DMS114 treated with DMSO at 0.1 percent for 48 hours (cell line): ENCODE measurements around the gene GRAMD1B.
"Not testable (repeated sequence)": the region's sequence is repeated elsewhere in the genome, so short reads cannot be mapped to it uniquely, and the experiment has no call there.

Source experiments
- DNase-seq: peaks from one replicate; lab custom pipeline; 2025; ENCODE audit not compliant: unreplicated experiment; lab: John Stamatoyannopoulos, UW

Gene GRAMD1B

DNA sequence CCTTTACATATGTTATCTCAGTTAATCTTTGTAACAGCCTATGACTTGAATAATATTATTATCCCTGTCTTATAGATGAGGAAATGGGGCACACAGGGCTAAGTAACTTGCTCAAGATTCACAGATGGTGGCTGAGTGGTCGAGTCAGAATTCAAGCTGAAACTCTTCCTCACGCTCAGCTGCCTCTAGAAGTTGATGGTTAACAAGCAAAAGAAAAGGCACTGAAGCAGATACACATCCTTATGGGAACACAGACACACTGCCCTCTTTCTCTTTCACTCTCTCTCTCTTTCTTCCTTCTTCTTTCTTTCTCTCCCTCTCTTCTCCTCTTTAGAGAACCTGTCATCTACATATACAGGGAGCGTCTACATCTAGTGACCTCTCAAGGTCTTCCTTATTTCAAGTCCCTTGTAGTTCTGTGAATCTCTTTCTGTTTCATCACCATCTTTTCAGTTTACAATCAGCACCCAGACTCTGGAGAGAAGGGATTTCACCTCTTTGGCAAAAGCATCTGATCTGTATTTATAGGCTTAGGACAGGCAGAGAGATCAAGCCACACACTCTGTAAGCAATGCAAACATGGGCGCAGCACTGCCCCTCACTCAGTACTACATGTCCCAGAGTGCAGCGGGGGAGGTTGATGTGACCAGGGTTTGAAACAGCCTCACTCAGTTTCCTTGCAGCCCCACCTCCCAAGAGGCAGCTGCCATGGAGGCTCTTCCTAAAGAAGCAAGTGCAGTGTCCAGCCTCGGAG is 75.7 kb downstream of the GRAMD1B start:
- DNase-seq: no peak

GRCh38 chr11:123507043-123507442 is 77.0 kb downstream of the GRAMD1B start:
- DNase-seq: no peak

GRCh38 chr11:123509737-123510578 is 79.9 kb downstream of the GRAMD1B start:
- DNase-seq: no peak

DNA sequence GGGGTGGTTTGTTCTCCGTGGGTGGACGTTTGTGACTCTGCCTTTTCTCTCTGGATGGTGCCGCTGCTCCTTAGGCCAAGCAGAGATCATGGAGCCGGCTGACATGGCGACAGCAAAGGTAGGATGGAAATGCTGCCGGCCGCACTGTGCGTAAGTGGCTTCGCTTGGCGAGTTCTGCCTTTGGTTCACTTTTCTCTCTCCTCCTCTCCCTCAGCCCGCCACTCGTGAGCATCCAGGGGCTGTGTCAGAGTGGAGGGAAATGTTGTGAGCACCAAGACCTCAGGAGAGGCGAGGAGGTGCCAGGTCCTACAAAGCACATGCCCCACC is 80.5 kb downstream of the GRAMD1B start:
- no peak for DNase-seq

DNA sequence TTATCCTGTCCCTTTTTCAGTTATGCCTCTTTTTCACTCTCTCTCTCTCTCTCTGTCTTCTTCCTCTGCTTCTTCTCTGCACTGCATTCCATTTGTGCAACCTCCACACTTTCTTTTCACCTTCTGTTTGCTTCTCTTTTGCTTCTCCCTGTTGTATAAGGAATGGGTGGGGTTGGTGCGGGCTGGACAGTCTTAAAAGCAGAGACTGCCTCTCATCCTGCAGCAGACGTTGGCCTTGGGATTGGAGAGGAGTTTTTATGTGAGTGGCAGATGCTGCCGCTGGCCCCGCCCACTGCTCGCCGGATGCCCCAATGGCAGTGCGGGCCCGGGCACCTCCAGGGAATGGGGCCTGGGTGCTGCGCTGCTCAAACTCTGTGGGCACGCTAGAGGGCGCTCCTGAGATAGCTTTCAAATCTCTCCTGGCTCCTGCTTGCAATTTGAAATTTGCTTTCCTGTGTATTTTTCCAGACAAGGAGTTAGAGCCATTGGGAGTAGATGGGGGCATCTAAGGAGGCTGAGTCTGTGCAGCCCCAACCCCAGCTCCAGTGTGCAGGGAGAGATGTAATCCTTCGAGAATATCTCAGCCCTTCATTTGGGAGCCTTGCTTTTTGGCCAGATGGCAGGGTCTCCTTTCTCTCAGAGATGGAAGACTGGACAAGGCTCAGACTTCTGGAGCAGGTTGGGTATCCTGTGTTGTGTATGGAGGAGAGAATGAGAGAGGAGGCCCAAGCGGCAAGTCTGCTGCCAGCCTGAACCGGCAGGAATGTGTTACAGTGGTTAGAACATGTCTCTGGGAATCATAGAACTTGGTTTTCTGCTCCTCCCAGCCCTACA is 81.2 kb downstream of the GRAMD1B start:
- peak; percentile 65 for DNase-seq

DNA sequence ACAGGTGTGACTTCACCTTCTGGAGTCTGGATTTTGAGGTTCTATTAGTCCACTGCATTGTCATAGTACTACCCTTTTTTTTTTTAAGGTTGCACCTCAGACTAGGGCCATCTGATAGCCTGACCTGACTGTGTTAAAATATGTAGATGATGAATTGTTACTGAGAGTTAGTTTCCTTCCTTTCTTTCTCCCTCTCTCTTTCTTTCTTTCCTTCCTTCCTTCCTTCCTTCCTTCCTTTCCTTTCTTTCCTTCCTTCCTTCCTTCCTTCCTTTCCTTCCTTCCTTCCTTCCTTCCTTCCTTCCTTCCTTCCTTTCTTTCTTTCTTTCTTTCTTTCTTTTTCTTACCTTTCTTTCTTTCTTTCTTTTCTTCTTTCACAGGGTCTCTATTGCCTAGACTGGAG is 83.2 kb downstream of the GRAMD1B start:
- not testable (repeated sequence) for DNase-seq

GRCh38 chr11:123516238-123516637 is 86.2 kb downstream of the GRAMD1B start:
- no peak for DNase-seq

- no peak for DNase-seq
These were observed 87.7 kb downstream of the GRAMD1B start for GRCh38 chr11:123517559-123518364.

DNA sequence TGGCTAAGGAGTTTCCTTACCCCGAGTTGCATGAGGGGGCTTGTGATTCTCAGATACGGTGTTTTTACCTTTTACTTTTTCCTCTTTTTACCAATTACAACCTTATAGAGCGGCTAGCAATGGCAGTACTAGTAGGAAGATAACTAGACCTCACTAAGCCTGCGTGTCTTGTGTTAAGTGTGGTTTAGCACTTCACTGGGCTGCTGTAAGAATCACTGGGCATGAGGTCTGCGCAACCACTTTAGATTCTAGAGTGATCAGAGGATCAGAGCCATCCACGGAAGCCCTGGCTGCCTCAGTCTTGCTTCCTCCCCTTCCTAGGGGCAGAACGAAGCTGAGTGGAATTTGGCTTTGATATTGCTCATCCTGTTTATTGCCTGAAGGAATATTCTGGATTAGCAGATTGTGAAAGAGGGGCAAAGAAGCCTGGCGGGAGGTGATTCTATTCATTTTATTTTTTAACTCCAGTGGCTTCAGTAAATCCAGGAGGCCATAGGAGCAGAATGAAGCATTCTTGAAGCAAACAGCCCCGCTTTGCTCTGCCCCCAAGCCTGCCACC is 88.5 kb downstream of the GRAMD1B start:
- no peak for DNase-seq

GRCh38 chr11:123519055-123519796 is 89.2 kb downstream of the GRAMD1B start:
- no peak for DNase-seq

GRCh38 chr11:123519797-123520193 is 89.7 kb downstream of the GRAMD1B start:
- DNase-seq: no peak

GRCh38 chr11:123520476-123520875 is 90.4 kb downstream of the GRAMD1B start:
- DNase-seq: not testable (repeated sequence)

DNA sequence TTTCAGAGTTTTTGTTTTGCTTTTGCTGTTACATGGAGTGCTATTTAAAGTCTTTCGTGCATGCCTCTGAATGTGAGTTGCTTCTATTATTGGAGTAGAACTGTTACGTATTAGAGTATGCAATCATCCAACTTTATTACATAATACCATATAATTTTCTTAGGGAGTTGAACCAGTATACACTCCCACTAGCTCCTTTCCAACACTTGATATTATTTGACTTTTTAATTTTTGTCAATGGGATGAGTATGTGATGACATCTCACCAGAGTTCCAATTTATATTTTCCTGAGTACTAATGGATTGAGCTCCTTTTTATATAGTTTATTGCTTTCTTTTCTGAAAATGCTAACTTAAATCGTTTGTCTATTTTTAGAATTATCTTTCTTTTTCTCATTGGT is 90.9 kb downstream of the GRAMD1B start:
- no peak for DNase-seq

GRCh38 chr11:123521930-123522329 is 91.9 kb downstream of the GRAMD1B start:
- no peak for DNase-seq

DNA sequence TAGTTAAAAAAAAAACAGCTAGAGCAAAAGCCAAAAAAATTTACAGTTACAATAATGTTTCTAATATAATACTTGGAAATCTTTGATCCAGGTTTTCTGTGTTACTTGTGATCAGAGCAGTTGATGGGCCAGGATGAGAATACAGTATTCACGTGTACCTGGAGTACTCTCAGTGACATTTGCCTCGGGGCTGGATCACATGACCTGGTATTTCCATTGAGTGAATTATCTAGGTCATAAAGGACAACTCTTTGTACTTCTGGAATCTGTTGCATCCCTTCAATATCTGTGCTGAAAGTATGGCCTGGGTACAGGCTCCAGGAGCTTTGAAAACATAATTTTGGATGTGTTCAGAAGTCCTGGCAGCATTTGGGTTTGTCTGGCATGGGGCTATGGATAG is 93.5 kb downstream of the GRAMD1B start:
- DNase-seq: no peak

- DNase-seq: no peak
These were observed 95.0 kb downstream of the GRAMD1B start for GRCh38 chr11:123525097-123525496.

DNA sequence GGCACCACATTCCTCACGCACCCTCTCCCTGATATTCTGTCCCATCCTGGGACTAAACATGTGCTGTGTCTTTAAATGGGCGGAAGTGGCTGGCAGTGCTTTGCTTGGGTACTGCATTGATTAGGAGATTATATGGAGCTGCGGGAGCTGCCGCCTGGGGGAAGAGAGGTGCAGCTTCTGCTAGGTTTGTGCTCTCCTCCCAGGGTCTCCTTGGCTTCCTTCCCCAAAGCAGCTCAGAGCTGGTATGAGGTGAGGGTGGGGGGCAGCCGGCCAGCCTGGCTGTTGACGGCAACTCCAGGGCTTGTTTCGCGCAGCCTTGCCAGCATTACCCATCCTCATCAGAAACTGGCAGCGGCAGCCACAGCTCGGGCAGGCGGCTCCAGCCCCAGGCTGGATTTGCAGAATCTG is 95.4 kb downstream of the GRAMD1B start:
- DNase-seq: no peak

- DNase-seq: no peak
These were observed 96.1 kb downstream of the GRAMD1B start for GRCh38 chr11:123526027-123526805.

- DNase-seq: no peak
These were observed 96.8 kb downstream of the GRAMD1B start for GRCh38 chr11:123526918-123527317.
